Thyroid gland (tissue), 4 donors: ENCODE data around the gene EML5. TPM values are rescaled to one million over a fixed set of nuclear protein-coding genes. Genes with fewer than 3 reads are reported as not detected.

Experiments used
- DNase-seq, 2 donors: peaks; one replicate each; pipeline ENCODE4 v3.0.0-alpha.2; 2019
- H3K27ac ChIP-seq, 3 donors: fragments of 200-600 bp; sonication (generic); 1 replicate in 2 of 3; 2 replicates in 1 of 3; pipeline ENCODE4 v1.5.1; 2016 to 2019; ENCODE audit warnings: mild to moderate bottlenecking in 1 of 3, moderate library complexity in 1 of 3
- H3K27me3 ChIP-seq: fragments of 200-600 bp; sonication (generic); one replicate; pipeline ENCODE4 v1.5.1; 2019
- H3K36me3 ChIP-seq, 2 donors: fragments of 200-600 bp; sonication (generic); one replicate each; pipeline ENCODE4 v1.5.1; 2016 to 2019
- H3K4me1 ChIP-seq, 2 donors: fragments of 200-600 bp; sonication (generic); one replicate each; pipeline ENCODE4 v1.5.1; 2017 to 2019
- H3K4me3 ChIP-seq, 3 donors: fragments of 200-600 bp; sonication (generic); replicated peaks in 1 of 3; 1 replicate in 2 of 3; 2 replicates in 1 of 3; pipeline ENCODE4 v1.5.1; 2016; ENCODE audit warnings: mild to moderate bottlenecking in 1 of 3
- H3K9me3 ChIP-seq: fragments of 200-600 bp; sonication (generic); one replicate; pipeline ENCODE4 v1.5.1; 2017
- POLR2A ChIP-seq, 2 donors: fragments of 450-650 bp; IDR thresholded peaks; one replicate each; pipeline ENCODE4 v1.6.1; 2017; ENCODE audit warnings: antibody characterized with exemption in 2 of 2, mild to moderate bottlenecking in 2 of 2, moderate library complexity in 1 of 2
- WGBS, 2 donors: methylation state at CpG; one replicate each; pipeline ENCODE4 v1.1.5; 2017; 5-methylcytosine and 5-hydroxymethylcytosine counted together
- intact Hi-C: fragments of 100-400 bp; cut with DNase I; formaldehyde crosslinking; loops from one replicate; pipeline ENCODE4 v1.15.1; 2023
- total RNA-seq, 4 donors: library from RNA; depleted of rRNA; stranded (reverse); fragments of >200 nt; gene quantifications; one replicate each; pipeline ENCODE4 v1.2.3, GENCODE V29; 2016
- TF ChIP-seq, protein P1 (sequence below), 6 experiments: fragments of 200-600 bp in 3 of 6; fragments of 450-650 bp in 3 of 6; sonication (generic) in 3 of 6; IDR thresholded peaks; one replicate each; pipeline ENCODE4 v1.5.1; 2016 to 2019; ENCODE audit warnings: antibody characterized with exemption in 6 of 6, mild to moderate bottlenecking in 2 of 6, inconsistent platforms in 1 of 6, moderate library complexity in 1 of 6

Gene EML5
- total RNA-seq, 4 donors from 2014 or later, result 3.8 to 15.8 (median 7.3) TPM

DNA sequence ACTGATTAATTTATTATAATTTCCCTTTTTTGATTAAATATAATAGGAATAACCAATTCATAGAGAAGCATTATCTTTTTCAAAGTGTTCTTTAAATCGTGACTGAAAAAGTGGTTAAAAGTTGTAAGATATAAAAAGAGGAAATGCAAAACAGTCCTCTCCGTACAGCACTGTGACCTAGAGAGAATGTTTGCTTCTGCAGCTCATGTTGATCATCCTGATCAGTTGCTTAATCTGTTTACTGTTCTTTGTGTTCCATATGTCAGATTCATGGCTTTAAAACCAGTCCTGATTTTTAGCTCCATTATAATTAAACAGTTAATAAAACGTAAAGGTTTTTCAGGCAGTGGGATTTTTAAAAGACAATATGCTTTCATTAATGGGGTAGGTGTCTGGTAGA, 36.4 kb upstream of the EML5 start:
- DNase-seq, result no peak
- H3K9me3 ChIP-seq, result no peaks in the 10 kb centered on the region
- no peaks in the 10 kb centered on the region for H3K36me3 ChIP-seq
- intact Hi-C loops, result no loop called here
- TF ChIP-seq, protein P1, sequence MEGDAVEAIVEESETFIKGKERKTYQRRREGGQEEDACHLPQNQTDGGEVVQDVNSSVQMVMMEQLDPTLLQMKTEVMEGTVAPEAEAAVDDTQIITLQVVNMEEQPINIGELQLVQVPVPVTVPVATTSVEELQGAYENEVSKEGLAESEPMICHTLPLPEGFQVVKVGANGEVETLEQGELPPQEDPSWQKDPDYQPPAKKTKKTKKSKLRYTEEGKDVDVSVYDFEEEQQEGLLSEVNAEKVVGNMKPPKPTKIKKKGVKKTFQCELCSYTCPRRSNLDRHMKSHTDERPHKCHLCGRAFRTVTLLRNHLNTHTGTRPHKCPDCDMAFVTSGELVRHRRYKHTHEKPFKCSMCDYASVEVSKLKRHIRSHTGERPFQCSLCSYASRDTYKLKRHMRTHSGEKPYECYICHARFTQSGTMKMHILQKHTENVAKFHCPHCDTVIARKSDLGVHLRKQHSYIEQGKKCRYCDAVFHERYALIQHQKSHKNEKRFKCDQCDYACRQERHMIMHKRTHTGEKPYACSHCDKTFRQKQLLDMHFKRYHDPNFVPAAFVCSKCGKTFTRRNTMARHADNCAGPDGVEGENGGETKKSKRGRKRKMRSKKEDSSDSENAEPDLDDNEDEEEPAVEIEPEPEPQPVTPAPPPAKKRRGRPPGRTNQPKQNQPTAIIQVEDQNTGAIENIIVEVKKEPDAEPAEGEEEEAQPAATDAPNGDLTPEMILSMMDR (IDR thresholded peaks at IDR 0.05), result no peak
- TF ChIP-seq POLR2A (IDR thresholded peaks at IDR 0.05), result no peak
- no peak overlapping the region for H3K27ac ChIP-seq
- no peaks in the 10 kb centered on the region for H3K27me3 ChIP-seq
- WGBS, 2 donors, result 71 to 75% methylated on average over 3 of the region's 3 CpGs
- peaks cover 24 to 27% of the 10 kb centered on the region in 2 donors for H3K4me1 ChIP-seq
- H3K4me3 ChIP-seq, result no peak overlapping the region

DNA sequence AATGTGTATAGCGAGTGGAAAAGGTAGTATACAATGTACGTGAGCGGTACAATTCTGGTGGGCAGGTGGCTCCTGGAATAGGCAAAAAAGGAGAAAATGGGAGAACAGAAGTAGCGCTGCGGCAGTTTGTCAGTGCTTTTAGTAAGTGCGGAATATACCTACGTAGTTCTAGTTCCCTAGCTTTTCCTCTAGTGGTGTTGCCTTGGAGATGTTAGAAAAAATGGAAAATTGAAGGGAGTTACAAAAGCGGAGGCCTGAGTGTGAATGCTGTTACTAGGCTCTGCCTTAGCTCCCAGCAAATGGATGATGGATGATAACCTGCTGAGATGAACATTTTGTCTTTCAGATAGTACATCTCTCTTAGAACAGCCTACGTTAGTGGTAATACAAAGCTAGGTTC, 32.8 kb upstream of the EML5 start:
- peak overlapping the region in 2 of 3 donors; percentile 69 to 77 for H3K4me3 ChIP-seq
- intact Hi-C loops, result no loop called here
- peaks cover 10% of the 10 kb centered on the region in 2 donors for H3K4me1 ChIP-seq
- no peaks in the 10 kb centered on the region for H3K9me3 ChIP-seq
- DNase-seq, result no peak
- no peak overlapping the region for H3K27ac ChIP-seq
- H3K27me3 ChIP-seq, result no peaks in the 10 kb centered on the region
- H3K36me3 ChIP-seq, result no peaks in the 10 kb centered on the region
- 91 to 95% methylated on average over 9 of the region's 9 CpGs for WGBS, 2 donors
- no peak for TF ChIP-seq POLR2A (IDR thresholded peaks at IDR 0.05)
- TF ChIP-seq, protein P1 (IDR thresholded peaks at IDR 0.05), result no peak

DNA sequence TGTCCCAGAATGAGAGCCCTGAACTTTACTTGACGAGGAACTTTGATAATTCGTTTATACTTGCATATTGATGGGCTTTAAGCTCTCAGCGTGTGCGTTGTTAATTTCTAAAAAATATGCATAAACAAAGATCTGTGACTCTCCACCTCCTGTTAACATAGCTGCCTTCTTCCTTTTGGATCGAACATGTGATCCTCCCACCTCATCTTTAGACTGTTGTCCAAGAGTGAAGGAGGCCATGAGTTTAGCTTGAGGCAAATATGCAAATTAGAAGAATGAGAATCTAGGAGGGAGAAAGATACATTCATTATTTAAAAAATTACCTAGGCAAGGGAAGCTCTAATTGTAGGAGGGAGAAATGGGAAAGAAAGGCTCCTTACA, 32.3 kb upstream of the EML5 start:
- no peaks in the 10 kb centered on the region for H3K9me3 ChIP-seq
- DNase-seq, result no peak
- TF ChIP-seq POLR2A (IDR thresholded peaks at IDR 0.05), result no peak
- TF ChIP-seq, protein P1 (IDR thresholded peaks at IDR 0.05), result no peak
- 2 to 3% methylated on average over 5 of the region's 5 CpGs for WGBS, 2 donors
- H3K27ac ChIP-seq, result peak overlapping the region; percentile 83 to 90 (median 85)
- peaks cover 10% of the 10 kb centered on the region in 2 donors for H3K4me1 ChIP-seq
- H3K27me3 ChIP-seq, result no peaks in the 10 kb centered on the region
- intact Hi-C loops, result no loop called here
- no peaks in the 10 kb centered on the region for H3K36me3 ChIP-seq
- peak overlapping the region; percentile 69 to 83 (median 77) for H3K4me3 ChIP-seq

DNA sequence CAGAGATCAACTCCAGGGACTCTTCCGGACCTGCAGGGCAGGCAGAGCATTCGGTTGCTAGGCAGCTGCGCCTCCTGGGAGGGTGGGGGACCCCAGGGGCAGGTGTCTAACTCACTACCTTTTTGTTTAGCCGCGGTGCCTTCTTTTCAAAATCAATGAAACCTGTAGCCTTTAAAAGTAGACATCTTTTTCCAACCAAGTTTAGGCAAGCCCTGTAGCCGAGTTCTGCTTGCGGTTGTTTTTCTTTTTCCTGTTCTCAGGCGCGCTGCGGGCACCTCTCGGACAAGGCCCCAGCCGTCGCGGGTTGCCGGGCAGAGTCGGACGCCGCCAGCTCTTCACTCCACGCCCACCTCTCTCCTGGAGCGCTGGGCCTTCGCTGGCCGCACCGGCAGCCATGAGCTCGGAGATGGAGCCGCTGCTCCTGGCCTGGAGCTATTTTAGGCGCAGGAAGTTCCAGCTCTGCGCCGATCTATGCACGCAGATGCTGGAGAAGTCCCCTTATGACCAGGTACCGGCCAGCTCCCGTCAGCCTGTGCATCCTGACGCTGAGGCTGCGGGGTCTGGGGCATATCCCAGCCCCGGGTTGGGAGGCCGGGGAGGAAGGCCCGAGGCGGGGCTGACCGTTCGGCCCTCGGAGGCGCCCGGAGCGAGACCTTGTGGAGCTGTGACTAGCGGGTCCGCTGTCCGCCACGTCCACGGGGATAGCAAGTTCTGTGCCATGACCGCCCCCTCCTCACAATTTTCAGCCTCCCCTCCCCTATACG, 31.7 kb upstream of the EML5 start, which contains the start of gene TTC8:
TSS of gene TTC8 (plus strand) at position 338 of the 764 bp plus-strand sequence. CDS start at position 395, 57 bp downstream.
- Histone ChIP-seq H3K4me1 (peaks cover 8 to 10% of the 10 kb centered on the region in 2 donors), H3K36me3 (no peaks in the 10 kb centered on the region), H3K27me3 (no peaks in the 10 kb centered on the region), H3K9me3 (no peaks in the 10 kb centered on the region), H3K27ac (peak within 1 kb of the TSS; percentile 83 to 90 (median 85)), H3K4me3 (peak within 1 kb of the TSS; percentile 69 to 83 (median 77))
- TF ChIP-seq POLR2A (IDR thresholded peaks at IDR 0.05), result peak in 1 of 2 donors; percentile 86
- TF ChIP-seq, protein P1 (IDR thresholded peaks at IDR 0.05), result peak in 1 of 6 experiments; percentile 7
- intact Hi-C loops, result no loop called here
- 0% methylated on average over 38 to 39 of the region's 50 CpGs for WGBS, 2 donors
- peak; percentile 86 to 89 for DNase-seq

DNA sequence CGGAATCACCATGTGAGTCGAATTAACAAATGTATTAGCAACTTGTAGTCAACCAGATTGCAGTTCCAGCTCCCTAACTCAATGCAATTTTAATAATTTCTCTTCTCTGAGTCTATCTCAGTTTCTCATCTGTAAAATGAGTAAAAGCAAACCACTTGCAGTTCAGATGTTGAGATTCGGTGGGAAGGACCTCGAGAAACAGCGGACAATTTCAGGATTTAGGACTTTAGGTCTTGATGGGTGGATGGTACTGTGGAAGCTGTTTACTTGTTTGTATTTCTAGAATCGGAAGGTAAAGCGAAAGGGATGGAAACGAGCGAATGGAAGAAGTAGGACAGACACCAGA, 31.2 kb upstream of the EML5 start:
- H3K36me3 ChIP-seq, result no peaks in the 10 kb centered on the region
- intact Hi-C loops, result no loop called here
- H3K4me1 ChIP-seq, result peaks cover 4 to 10% of the 10 kb centered on the region in 2 donors
- H3K27me3 ChIP-seq, result no peaks in the 10 kb centered on the region
- no peak for DNase-seq
- peak overlapping the region in 2 of 3 donors; percentile 77 for H3K4me3 ChIP-seq
- 7 to 8% methylated on average over 9 of the region's 9 CpGs for WGBS, 2 donors
- TF ChIP-seq, protein P1 (IDR thresholded peaks at IDR 0.05), result no peak
- no peak for TF ChIP-seq POLR2A (IDR thresholded peaks at IDR 0.05)
- no peaks in the 10 kb centered on the region for H3K9me3 ChIP-seq
- H3K27ac ChIP-seq, result peak overlapping the region; percentile 83 to 90 (median 85)
